ENCODE data around the gene ZNF771.

ZNF771 gene

DNA sequence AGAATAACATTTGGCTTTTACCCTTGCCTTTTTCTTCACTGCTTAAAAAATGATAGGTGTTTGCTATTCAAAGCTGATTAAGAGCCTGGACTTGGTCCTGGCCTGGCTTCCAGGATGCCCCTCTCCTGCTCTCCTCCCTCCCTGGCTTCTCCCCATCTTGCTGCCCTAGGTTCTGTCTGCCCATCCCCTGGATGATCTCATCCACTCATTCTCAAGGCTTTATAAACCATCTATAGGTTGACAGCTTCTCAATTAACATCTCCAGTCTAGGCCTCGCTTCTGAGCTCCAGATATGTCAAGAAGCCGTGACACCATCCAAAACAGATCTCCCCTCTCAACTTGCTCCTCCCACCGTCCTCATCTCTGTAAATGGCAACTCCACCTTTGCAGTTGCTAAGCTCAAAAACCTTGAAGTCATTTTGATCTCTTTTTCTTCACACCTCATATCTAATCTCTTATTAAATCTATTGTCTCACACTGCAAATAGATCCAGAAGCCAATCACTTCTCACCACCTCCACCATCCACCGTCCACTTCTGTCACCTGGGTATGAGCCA, 8.7 kb downstream of the ZNF771 start:
- Histone ChIP-seq H4K20me1 (ENCODE audit: insufficient read depth, low read length) (peaks cover 8% of the 10 kb centered on the region; the same call in 1 of the 2 replicates), H3K27me3 (ENCODE audit: low read depth, low read length) (no peaks in the 10 kb centered on the region), H3K79me2 (ENCODE audit: low read length) (peaks cover 36% of the 10 kb centered on the region), H3K4me3 (ENCODE audit: low read length) (no peak overlapping the region), H3K4me2 (ENCODE audit: low read length) (no peak overlapping the region), H3K4me1 (ENCODE audit: low read length) (peaks cover 15% of the 10 kb centered on the region), H3K27ac (ENCODE audit: low read length) (no peak overlapping the region), H3K9me3 (ENCODE audit: insufficient read depth, low read length) (no peaks in the 10 kb centered on the region), H2AFZ (ENCODE audit: low read depth, low read length) (no peak overlapping the region), H3K36me3 (replicated peaks; ENCODE audit: low read depth, low read length) (peaks cover 35% of the 10 kb centered on the region), H3K9ac (ENCODE audit: low read length) (no peak overlapping the region)
- TF ChIP-seq EZH2phosphoT487 (IDR thresholded peaks at IDR 0.05; ENCODE audit: low read depth) (no peak), CTCF (IDR thresholded peaks at IDR 0.05; ENCODE audit: low read depth, low read length) (no peak)

- Histone ChIP-seq H3K4me2 (ENCODE audit: low read length) (no peak overlapping the region), H3K27ac (ENCODE audit: low read length) (no peak overlapping the region), H3K9ac (ENCODE audit: low read length) (no peak overlapping the region), H3K36me3 (replicated peaks; ENCODE audit: low read depth, low read length) (peaks cover 30% of the 10 kb centered on the region), H2AFZ (ENCODE audit: low read depth, low read length) (no peak overlapping the region), H3K9me3 (ENCODE audit: insufficient read depth, low read length) (no peaks in the 10 kb centered on the region), H4K20me1 (ENCODE audit: insufficient read depth, low read length) (peaks cover 8% of the 10 kb centered on the region; the same call in 1 of the 2 replicates), H3K79me2 (ENCODE audit: low read length) (peaks cover 36% of the 10 kb centered on the region), H3K4me3 (ENCODE audit: low read length) (no peak overlapping the region), H3K4me1 (ENCODE audit: low read length) (peaks cover 15% of the 10 kb centered on the region), H3K27me3 (ENCODE audit: low read depth, low read length) (no peaks in the 10 kb centered on the region)
- TF ChIP-seq EZH2phosphoT487 (IDR thresholded peaks at IDR 0.05; ENCODE audit: low read depth) (no peak), CTCF (IDR thresholded peaks at IDR 0.05; ENCODE audit: low read depth, low read length) (no peak)
Observed at GRCh38 chr16:30416624-30417528, 9.5 kb downstream of the ZNF771 start.

DNA sequence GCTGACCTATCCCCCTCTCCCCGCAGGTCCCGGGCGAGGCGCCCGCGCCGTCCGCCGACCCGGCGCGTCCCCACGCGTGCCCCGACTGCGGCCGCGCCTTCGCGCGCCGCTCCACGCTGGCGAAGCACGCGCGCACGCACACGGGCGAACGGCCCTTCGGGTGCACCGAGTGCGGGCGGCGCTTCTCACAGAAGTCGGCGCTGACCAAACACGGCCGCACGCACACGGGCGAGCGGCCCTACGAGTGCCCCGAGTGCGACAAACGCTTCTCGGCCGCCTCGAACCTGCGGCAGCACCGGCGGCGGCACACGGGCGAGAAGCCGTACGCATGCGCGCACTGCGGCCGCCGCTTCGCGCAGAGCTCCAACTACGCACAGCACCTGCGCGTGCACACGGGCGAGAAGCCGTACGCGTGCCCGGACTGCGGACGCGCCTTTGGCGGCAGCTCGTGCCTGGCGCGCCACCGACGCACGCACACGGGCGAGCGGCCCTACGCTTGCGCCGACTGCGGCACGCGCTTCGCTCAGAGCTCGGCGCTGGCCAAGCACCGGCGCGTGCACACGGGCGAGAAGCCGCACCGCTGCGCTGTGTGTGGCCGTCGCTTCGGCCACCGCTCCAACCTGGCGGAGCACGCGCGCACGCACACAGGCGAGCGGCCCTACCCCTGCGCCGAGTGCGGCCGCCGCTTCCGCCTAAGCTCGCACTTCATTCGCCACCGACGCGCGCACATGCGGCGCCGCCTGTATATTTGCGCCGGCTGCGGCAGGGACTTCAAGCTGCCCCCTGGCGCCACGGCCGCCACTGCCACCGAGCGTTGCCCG, 10.3 kb downstream of the ZNF771 start:
- TF ChIP-seq EZH2phosphoT487 (IDR thresholded peaks at IDR 0.05; ENCODE audit: low read depth): no peak
- Histone ChIP-seq H3K27ac (ENCODE audit: low read length) (no peak overlapping the region), H3K9me3 (ENCODE audit: insufficient read depth, low read length) (no peaks in the 10 kb centered on the region), H3K4me1 (ENCODE audit: low read length) (peaks cover 14% of the 10 kb centered on the region), H4K20me1 (ENCODE audit: insufficient read depth, low read length) (peaks cover 8% of the 10 kb centered on the region; the same call in 1 of the 2 replicates), H3K9ac (ENCODE audit: low read length) (no peak overlapping the region), H3K36me3 (replicated peaks; ENCODE audit: low read depth, low read length) (peaks cover 29% of the 10 kb centered on the region), H3K79me2 (ENCODE audit: low read length) (peaks cover 36% of the 10 kb centered on the region), H3K27me3 (ENCODE audit: low read depth, low read length) (no peaks in the 10 kb centered on the region), H3K4me3 (ENCODE audit: low read length) (no peak overlapping the region), H2AFZ (ENCODE audit: low read depth, low read length) (no peak overlapping the region), H3K4me2 (ENCODE audit: low read length) (no peak overlapping the region)

- H3K4me3 ChIP-seq (ENCODE audit: low read length): no peak overlapping the region
- H3K79me2 ChIP-seq (ENCODE audit: low read length): peaks cover 36% of the 10 kb centered on the region
- no peaks in the 10 kb centered on the region for H3K9me3 ChIP-seq (ENCODE audit: insufficient read depth, low read length)
- H3K27ac ChIP-seq (ENCODE audit: low read length): no peak overlapping the region
- peaks cover 32% of the 10 kb centered on the region for H3K36me3 ChIP-seq (replicated peaks; ENCODE audit: low read depth, low read length)
- peaks cover 6% of the 10 kb centered on the region for H3K4me1 ChIP-seq (ENCODE audit: low read length)
- H3K9ac ChIP-seq (ENCODE audit: low read length): no peak overlapping the region
- no peak overlapping the region for H3K4me2 ChIP-seq (ENCODE audit: low read length)
- TF ChIP-seq EZH2phosphoT487 (IDR thresholded peaks at IDR 0.05; ENCODE audit: low read depth) (no peak), CTCF (IDR thresholded peaks at IDR 0.05; ENCODE audit: low read depth, low read length) (no peak)
- H2AFZ ChIP-seq (ENCODE audit: low read depth, low read length): no peak overlapping the region
- no peaks in the 10 kb centered on the region for H3K27me3 ChIP-seq (ENCODE audit: low read depth, low read length)
- peaks cover 8% of the 10 kb centered on the region; the same call in 1 of the 2 replicates for H4K20me1 ChIP-seq (ENCODE audit: insufficient read depth, low read length)
Observed at GRCh38 chr16:30418350-30419181, 11.2 kb downstream of the ZNF771 start.

Data from OCI-LY3 (cell line).